HG02943 (cell line): ENCODE measurements around the gene SLC5A10.
"Not testable (repeated sequence)": the region's sequence is repeated elsewhere in the genome, so short reads cannot be mapped to it uniquely, and the experiment has no call there.

Experiments used
- ATAC-seq: cut with Tn5 transposase; IDR thresholded peaks from one replicate; pipeline ENCODE4 v1.9.1; 2021; ENCODE audit warnings: mild to moderate bottlenecking, low read depth, moderate library complexity; ENCODE audit not compliant: unreplicated experiment

SLC5A10 gene

DNA sequence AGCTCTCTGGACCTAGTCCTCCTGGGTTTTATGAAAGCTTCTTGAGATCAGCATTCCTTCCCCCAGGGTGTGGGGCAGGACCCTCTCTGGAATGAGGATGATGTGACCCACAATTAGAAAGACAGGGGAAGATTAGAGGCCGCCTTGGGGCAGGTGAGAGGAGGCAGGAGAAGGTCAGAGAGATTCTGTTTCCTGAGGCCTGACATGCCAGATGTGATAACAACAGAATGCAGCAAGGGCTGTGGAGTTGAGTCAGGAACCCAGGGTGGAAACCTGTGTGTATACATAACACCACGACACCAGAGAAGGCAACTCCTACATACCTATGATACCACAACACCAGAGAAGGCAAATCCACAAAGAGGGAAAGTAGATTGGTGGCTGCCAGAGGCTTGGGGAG, 5.4 kb upstream of the SLC5A10 start:
- no peak for ATAC-seq

- no peak for ATAC-seq
Measured at GRCh38 chr17:18947866-18948265, 4.1 kb upstream of the SLC5A10 start.

DNA sequence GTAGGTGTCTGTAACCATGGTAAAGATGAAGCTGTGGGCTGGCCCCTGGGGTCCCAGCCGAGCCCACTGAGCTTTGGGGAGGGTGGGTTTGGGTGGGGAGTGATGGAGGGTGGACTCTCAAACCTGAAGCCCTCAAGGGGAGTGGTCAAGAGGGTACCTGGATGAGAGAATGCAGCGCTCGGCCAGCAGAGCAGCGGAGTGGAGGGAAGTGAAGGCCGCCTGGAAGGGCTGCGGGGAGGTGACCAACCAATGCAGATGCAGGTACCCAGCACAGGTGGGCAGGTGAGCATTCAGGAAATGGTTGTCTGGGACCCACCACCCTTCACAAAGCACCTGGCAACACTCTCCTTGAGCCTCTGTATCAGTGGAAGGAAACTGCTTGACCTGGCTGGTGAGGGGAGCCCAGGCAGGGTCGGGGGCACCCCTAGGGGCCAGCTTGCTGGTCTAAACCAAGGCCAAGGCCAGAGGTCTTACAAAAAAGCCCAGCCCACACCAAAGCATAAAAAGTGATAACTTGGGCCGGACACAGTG, 3.4 kb upstream of the SLC5A10 start:
- no peak for ATAC-seq

GRCh38 chr17:18949566-18949965, 2.4 kb upstream of the SLC5A10 start:
- no peak for ATAC-seq

GRCh38 chr17:18950346-18950745, 1.6 kb upstream of the SLC5A10 start:
- no peak for ATAC-seq

DNA sequence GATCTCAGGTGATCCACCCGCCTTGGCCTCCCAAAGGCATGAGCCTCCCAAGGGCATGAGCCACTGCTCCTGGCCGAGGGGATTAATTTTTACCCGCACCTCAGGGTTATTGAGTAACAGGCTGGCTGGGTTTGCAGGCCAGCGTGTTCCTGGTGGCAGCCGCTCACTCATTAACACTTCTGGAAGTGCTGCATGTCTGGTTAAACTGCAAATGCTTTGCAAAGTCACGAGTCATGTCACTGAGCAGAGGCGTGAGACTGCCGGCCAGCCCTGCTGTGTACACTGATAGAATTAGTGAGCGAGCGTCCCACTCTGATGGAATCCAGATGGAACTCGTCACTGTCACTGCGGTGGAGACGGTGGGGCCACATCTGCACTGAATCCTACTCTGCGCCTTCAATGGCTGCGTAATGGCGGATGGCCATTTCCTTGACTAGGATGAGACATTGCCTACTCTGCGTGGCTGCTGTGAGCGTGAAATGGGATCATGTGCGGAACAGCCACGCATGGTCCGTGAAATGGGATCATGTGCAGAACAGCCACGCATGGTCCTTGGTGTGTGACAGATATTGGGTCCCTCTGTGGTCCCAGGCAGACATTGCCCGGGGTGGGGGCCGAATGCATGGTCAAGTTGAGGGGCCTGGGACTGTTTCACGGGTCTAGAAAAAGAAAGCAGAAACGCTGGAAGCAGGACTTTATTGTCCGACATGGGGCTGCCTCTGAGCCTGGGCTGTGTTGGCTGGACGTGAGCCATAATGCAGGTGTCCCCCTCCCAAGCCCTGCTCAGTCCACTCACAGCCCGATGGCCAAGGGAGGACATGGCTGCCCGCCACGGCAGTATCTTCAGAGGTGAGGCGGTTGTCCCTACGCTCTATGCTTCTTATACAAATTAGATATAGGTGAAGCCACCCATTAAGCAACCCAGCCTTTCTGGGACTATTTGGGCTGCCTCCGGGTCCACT, 740 bp upstream of the SLC5A10 start:
- no peak for ATAC-seq

GRCh38 chr17:18953231-18953728, 1.3 kb downstream of the SLC5A10 start:
- no peak for ATAC-seq

GRCh38 chr17:18954321-18954720, 2.4 kb downstream of the SLC5A10 start:
- no peak for ATAC-seq

GRCh38 chr17:18955009-18955408, 3.0 kb downstream of the SLC5A10 start:
- no peak for ATAC-seq

GRCh38 chr17:18956021-18956420, 4.1 kb downstream of the SLC5A10 start:
- not testable (repeated sequence) for ATAC-seq

- no peak for ATAC-seq
Measured at GRCh38 chr17:18956581-18956980, 4.6 kb downstream of the SLC5A10 start.

DNA sequence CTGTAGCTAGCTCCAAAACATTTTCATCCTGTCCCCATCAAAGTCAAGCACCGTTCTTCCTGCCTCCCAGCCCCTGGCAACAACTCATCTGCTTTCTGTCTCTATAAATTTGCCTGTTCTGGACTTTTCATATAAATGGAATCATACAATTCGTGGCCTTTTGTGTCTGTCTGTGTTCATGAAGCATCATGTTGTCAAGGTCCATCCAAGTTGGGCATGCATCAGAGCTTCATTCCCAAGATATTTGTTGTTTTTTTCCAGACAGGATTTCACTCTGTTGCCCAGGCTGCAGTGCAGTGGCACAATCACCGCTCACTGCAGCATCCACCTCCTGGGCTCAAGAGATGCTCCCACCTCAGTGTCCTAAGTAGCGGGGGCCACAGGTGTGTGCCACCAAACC, 5.9 kb downstream of the SLC5A10 start:
- ATAC-seq = no peak

DNA sequence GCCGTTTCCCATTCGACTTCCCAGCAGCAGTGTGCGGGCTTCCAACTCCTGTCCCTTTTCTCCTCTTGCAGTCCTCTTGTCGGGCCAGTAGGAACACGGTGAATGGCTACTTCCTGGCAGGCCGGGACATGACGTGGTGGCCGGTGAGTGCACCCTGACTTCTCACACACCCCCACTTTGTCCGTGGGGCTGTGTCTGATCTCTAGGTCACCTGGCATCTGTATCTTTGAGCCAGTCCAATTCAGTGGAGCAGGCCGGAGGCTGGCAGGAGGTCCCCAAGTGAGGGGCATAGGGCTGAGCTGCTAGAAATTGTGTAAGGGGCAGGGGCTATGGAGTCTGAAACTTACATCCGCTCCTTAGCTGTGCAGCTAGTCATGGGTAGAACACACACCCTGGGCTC, 6.6 kb downstream of the SLC5A10 start:
- no peak for ATAC-seq

DNA sequence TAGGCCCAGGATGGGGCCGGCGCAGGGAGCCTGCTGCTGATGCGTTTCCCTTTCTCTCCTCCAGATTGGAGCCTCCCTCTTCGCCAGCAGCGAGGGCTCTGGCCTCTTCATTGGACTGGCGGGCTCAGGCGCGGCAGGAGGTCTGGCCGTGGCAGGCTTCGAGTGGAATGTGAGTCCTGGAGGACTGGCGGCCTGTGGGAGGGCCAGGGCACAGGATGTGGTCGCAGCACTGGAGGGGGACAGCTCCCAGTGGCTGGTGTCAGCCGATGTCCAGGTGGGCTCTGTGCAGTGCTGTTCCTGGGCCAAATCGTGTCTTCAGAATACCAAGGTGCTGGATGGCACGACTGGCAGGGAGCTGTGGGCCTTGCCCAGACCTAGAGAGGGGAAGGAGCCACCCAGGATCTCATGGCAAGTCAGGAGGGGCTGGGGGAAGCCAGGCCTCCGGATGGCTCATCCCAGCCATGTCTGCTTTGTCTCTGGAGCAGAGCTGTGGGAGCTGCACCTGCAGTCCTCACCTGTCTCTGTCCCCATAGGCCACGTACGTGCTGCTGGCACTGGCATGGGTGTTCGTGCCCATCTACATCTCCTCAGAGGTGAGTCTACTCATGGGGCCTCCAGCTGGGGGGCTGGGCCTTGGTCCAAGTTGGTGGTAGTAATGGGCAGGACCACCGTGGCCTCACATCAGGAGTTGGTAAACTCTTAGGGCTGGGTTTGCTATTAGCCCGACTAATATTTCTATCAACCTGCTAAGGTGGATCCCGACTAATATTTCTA, 7.3 kb downstream of the SLC5A10 start:
- no peak for ATAC-seq

- ATAC-seq = no peak
Measured at GRCh38 chr17:18959845-18960240, 7.9 kb downstream of the SLC5A10 start.

- no peak for ATAC-seq
Measured at GRCh38 chr17:18960241-18960665, 8.3 kb downstream of the SLC5A10 start.

DNA sequence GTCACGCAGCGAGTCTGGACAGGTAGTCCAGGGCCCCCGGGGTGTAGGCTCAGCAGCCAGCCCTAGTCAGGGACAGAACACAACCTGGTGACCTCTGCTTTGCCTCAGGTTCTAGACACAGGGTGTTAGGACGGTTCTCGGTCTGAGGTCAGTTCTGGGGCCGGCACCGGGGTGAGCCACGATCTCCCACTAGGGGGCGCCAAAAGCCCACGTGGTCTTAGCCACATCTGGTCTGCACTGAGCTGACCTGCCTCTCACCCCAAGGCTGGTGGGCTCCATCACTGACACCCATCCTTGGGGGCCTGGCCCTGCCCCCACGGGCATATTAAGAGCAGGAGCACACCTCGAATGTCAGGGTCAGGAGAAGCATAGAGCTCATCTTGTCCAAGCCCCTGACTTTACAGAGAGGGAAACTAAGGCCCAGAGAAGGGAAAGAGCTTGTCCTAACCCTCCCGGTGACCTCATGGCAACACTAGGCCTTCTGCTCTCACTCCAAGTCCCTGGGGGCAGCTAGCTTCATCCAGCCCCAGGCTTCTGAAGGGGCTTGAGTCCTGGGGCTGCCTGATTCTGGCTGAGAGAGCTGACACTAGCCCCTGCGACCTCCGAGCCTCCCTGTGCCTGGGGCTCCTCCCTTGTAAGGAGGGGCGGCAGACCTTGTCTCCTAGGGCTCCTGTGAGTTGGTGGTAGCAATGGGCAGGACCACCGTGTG, 9.0 kb downstream of the SLC5A10 start:
- no peak for ATAC-seq

- no peak for ATAC-seq
Measured at GRCh38 chr17:18961634-18962493, 9.9 kb downstream of the SLC5A10 start.

- no peak for ATAC-seq
Measured at GRCh38 chr17:18962494-18962815, 10.5 kb downstream of the SLC5A10 start.
